Stimulated activated CD8-positive, alpha-beta memory T cell treated with anti-CD3 and anti-CD28 coated beads, Interleukin-12 subunit alpha, Interleukin-12 subunit beta, amount 100 ng/mL, for 1 hour (primary cell): Measurements from ENCODE around the gene SNAI1.
"Not testable (repeated sequence)": the region's sequence is repeated elsewhere in the genome, so short reads cannot be mapped to it uniquely, and the experiment has no call there.

Source experiments
- DNase-seq: peaks from one replicate; pipeline ENCODE4 v3.0.0-alpha.2; 2020; ENCODE audit warnings: low read depth

The SNAI1 gene

GRCh38 chr20:49982346-49983122, at the start of gene SNAI1:
Gene SNAI1 (plus strand): TSS chr20:49982980. CDS start chr20:49983060, 80 bp downstream.
- peak; percentile 70 for DNase-seq

- no peak for DNase-seq
Observed at GRCh38 chr20:49935746-49936152, 47.0 kb upstream of the SNAI1 start.

GRCh38 chr20:49936153-49937026, 46.4 kb upstream of the SNAI1 start, which contains the start of gene RNF114:
Gene RNF114 (plus strand): TSS chr20:49936397. CDS start chr20:49936413, 16 bp downstream.
- peak; percentile 79 for DNase-seq

GRCh38 chr20:49937027-49937929, 45.5 kb upstream of the SNAI1 start:
- no peak for DNase-seq

GRCh38 chr20:49938173-49939163, 44.3 kb upstream of the SNAI1 start:
- DNase-seq, result no peak

GRCh38 chr20:49941456-49941855, 41.3 kb upstream of the SNAI1 start:
- no peak for DNase-seq

- DNase-seq, result no peak
Observed at GRCh38 chr20:49942303-49942702, 40.5 kb upstream of the SNAI1 start.

- DNase-seq, result no peak
Observed at GRCh38 chr20:49942942-49943341, 39.8 kb upstream of the SNAI1 start.

- no peak for DNase-seq
Observed at GRCh38 chr20:49945306-49945700, 37.5 kb upstream of the SNAI1 start.

- no peak for DNase-seq
Observed at GRCh38 chr20:49945701-49946477, 36.9 kb upstream of the SNAI1 start.

GRCh38 chr20:49948178-49948577, 34.6 kb upstream of the SNAI1 start:
- DNase-seq, result no peak

- DNase-seq, result no peak
Observed at GRCh38 chr20:49948809-49949507, 33.8 kb upstream of the SNAI1 start.

GRCh38 chr20:49951151-49951550, 31.6 kb upstream of the SNAI1 start:
- no peak for DNase-seq

GRCh38 chr20:49955167-49955566, 27.6 kb upstream of the SNAI1 start:
- DNase-seq, result no peak

GRCh38 chr20:49955830-49956396, 26.9 kb upstream of the SNAI1 start:
- DNase-seq, result not testable (repeated sequence)

GRCh38 chr20:49956689-49957088, 26.1 kb upstream of the SNAI1 start:
- no peak for DNase-seq

GRCh38 chr20:49957089-49957938, 25.5 kb upstream of the SNAI1 start:
- not testable (repeated sequence) for DNase-seq

GRCh38 chr20:49961413-49961812, 21.4 kb upstream of the SNAI1 start:
- DNase-seq, result no peak
